ENCODE results near the gene PDCD1.

Gene PDCD1

GRCh38 chr2:241817126-241817820 is 41.4 kb downstream of the PDCD1 start:
- no peak overlapping the region for H3K9ac ChIP-seq (ENCODE audit: low read depth, low read length, poor library complexity, severe bottlenecking)
- no peaks in the 10 kb centered on the region for H3K9me2 ChIP-seq (replicated peaks; ENCODE audit: low read depth, low read length)
- H3K9me3 ChIP-seq (ENCODE audit: insufficient read depth, low read depth, low read length) = no peaks in the 10 kb centered on the region
- H3K4me2 ChIP-seq (ENCODE audit: low read depth, low read length, poor library complexity, severe bottlenecking) = no peak overlapping the region
- H3K79me2 ChIP-seq (ENCODE audit: insufficient read depth, low read length) = no peaks in the 10 kb centered on the region
- H3F3A ChIP-seq (ENCODE audit: low read depth) = no peaks in the 10 kb centered on the region
- no peak overlapping the region for H3K4me3 ChIP-seq (ENCODE audit: low read length, poor library complexity, severe bottlenecking)
- TF ChIP-seq EZH2phosphoT487 (IDR thresholded peaks at IDR 0.05; ENCODE audit: borderline replicate concordance) (no peak), CTCF (conservative IDR thresholded peaks at IDR 0.05; ENCODE audit: low read length) (no peak)
- no peaks in the 10 kb centered on the region for H3K4me1 ChIP-seq (ENCODE audit: insufficient read depth, low read length, poor library complexity, severe bottlenecking)
- H4K20me1 ChIP-seq (ENCODE audit: insufficient read depth, low read length, poor library complexity, severe bottlenecking) = no peaks in the 10 kb centered on the region
- H2AFZ ChIP-seq (ENCODE audit: low read length) = no peak overlapping the region
- H3K27me3 ChIP-seq (ENCODE audit: insufficient read depth, low read length, poor library complexity, severe bottlenecking) = no peaks in the 10 kb centered on the region
- H3K36me3 ChIP-seq (ENCODE audit: insufficient read depth, low read length) = no peaks in the 10 kb centered on the region

GRCh38 chr2:241816431-241817121 is 42.1 kb downstream of the PDCD1 start:
- no peak overlapping the region for H3K9ac ChIP-seq (ENCODE audit: low read depth, low read length, poor library complexity, severe bottlenecking)
- TF ChIP-seq CTCF (conservative IDR thresholded peaks at IDR 0.05; ENCODE audit: low read length) = no peak
- TF ChIP-seq EZH2phosphoT487 (IDR thresholded peaks at IDR 0.05; ENCODE audit: borderline replicate concordance) = no peak
- no peak overlapping the region for H2AFZ ChIP-seq (ENCODE audit: low read length)
- no peak overlapping the region for H3K4me3 ChIP-seq (ENCODE audit: low read length, poor library complexity, severe bottlenecking)
- no peaks in the 10 kb centered on the region for H3K9me3 ChIP-seq (ENCODE audit: insufficient read depth, low read depth, low read length)
- H3K4me2 ChIP-seq (ENCODE audit: low read depth, low read length, poor library complexity, severe bottlenecking) = no peak overlapping the region
- H3K79me2 ChIP-seq (ENCODE audit: insufficient read depth, low read length) = no peaks in the 10 kb centered on the region
- H3K27me3 ChIP-seq (ENCODE audit: insufficient read depth, low read length, poor library complexity, severe bottlenecking) = no peaks in the 10 kb centered on the region
- no peaks in the 10 kb centered on the region for H3F3A ChIP-seq (ENCODE audit: low read depth)
- no peaks in the 10 kb centered on the region for H3K4me1 ChIP-seq (ENCODE audit: insufficient read depth, low read length, poor library complexity, severe bottlenecking)
- no peaks in the 10 kb centered on the region for H3K36me3 ChIP-seq (ENCODE audit: insufficient read depth, low read length)
- no peaks in the 10 kb centered on the region for H3K9me2 ChIP-seq (replicated peaks; ENCODE audit: low read depth, low read length)
- no peaks in the 10 kb centered on the region for H4K20me1 ChIP-seq (ENCODE audit: insufficient read depth, low read length, poor library complexity, severe bottlenecking)

GRCh38 chr2:241815477-241816430 is 42.9 kb downstream of the PDCD1 start:
- no peak for TF ChIP-seq CTCF (conservative IDR thresholded peaks at IDR 0.05; ENCODE audit: low read length)
- no peak for TF ChIP-seq EZH2phosphoT487 (IDR thresholded peaks at IDR 0.05; ENCODE audit: borderline replicate concordance)
- no peaks in the 10 kb centered on the region for H3K79me2 ChIP-seq (ENCODE audit: insufficient read depth, low read length)
- H3K4me1 ChIP-seq (ENCODE audit: insufficient read depth, low read length, poor library complexity, severe bottlenecking) = no peaks in the 10 kb centered on the region
- no peaks in the 10 kb centered on the region for H3K27me3 ChIP-seq (ENCODE audit: insufficient read depth, low read length, poor library complexity, severe bottlenecking)
- no peak overlapping the region for H3K4me2 ChIP-seq (ENCODE audit: low read depth, low read length, poor library complexity, severe bottlenecking)
- H4K20me1 ChIP-seq (ENCODE audit: insufficient read depth, low read length, poor library complexity, severe bottlenecking) = no peaks in the 10 kb centered on the region
- H3K4me3 ChIP-seq (ENCODE audit: low read length, poor library complexity, severe bottlenecking) = no peak overlapping the region
- H2AFZ ChIP-seq (ENCODE audit: low read length) = no peak overlapping the region
- no peak overlapping the region for H3K9ac ChIP-seq (ENCODE audit: low read depth, low read length, poor library complexity, severe bottlenecking)
- no peaks in the 10 kb centered on the region for H3F3A ChIP-seq (ENCODE audit: low read depth)
- no peaks in the 10 kb centered on the region for H3K36me3 ChIP-seq (ENCODE audit: insufficient read depth, low read length)
- H3K9me2 ChIP-seq (replicated peaks; ENCODE audit: low read depth, low read length) = no peaks in the 10 kb centered on the region
- H3K9me3 ChIP-seq (ENCODE audit: insufficient read depth, low read depth, low read length) = no peaks in the 10 kb centered on the region

Measured in Loucy (cell line).